Kidney tubule cell (primary cell): Measurements from ENCODE around the gene PLIN5.

Experiments used
- DNase-seq: peaks from one replicate; pipeline ENCODE4 v3.0.0-alpha.2; 2018; ENCODE audit warnings: low spot score

PLIN5 gene

DNA sequence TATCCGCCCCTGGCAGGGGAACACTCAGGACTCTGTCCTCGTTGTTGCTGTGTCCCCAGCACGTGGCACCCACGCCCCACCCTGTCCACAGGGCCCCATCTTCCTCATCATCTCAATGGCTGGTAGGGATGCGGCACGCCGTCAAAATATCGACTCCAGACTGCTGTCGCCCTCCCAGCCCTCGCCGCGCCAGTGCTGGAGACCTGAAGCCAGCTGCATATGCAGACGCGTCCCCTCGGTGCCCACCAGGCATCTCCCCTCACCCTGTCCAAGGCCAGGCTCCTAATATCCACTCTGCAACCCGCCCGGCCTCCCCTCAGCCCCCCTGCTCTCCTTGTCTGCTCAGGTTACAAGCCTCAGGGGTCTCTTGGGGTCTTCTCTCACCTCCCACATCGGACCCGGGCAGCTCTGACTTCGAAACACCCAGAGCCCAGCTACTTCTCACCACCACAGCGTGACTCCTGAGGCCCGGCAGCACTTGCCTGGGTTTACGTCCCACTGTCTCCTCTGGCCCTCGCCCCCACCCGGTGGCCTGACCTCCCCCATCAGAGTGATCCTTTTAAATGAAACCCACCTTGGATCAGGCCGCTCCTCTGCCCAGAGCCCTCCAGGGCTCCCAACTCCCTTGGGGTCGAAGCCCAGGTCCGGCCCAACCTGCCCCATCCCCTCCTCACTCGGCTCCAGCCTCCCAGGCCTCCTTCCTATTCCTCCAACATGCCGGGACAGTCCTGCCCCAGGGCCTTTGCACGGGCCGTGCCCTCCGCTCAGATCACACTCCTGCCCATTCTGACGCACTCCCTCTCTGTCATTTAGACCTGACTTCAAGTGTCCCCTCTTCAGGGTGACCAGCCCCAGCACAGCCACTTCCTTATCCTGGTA is 29.2 kb downstream of the PLIN5 start:
- DNase-seq = no peak

DNA sequence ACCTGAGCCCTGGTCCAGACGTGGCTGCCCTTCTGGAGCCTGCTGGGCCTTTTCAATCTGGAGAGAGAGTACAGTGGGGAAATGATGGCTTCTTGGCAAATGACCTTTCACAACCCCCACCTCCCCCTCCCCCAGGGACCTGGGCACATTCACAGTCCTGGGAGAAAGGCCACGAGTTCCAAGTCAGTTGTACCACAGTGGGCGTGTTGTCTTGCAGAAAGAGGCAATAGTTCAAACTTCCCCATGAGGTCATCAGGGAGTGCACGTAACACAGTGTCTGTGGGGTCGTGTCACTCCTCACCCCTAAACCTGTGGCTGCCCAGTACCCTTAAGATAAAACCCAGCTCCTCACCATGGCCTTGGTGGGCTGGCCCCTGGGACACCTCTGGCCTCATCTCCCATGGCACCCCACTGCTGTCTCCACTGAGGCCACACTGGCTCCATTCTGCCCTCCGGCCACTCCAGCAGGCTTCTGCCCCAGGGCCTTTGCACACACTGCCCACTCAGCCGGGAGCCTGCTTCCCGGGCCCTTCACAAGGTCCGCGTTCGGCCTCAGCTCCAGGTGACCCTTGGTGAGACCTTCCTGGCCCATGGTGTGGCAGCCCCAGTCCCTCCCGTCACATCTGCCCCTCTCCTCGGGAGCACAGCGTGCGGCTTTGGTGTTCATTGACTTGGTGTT is 30.0 kb downstream of the PLIN5 start:
- DNase-seq = no peak

DNA sequence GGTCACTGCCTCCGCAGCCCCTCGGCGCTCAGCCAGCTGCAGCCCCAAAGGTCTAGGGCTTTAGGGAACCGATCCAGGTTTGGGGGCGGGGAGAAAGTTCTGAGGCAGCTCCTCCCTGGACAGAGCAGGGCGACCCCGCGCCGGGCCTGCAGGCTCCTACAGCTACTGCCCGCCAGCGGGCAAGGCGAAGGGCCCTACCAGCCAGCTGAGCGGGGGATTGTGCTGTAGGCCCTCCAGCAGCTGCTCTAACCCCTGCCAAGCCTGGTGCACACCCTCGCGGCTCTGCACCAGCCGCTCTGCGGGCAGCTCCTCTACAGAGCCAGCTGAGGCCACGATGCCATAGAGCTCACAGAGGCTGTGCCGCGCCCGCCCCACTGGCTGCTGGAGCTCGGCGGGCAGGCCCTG is 30.7 kb downstream of the PLIN5 start:
- no peak for DNase-seq

DNA sequence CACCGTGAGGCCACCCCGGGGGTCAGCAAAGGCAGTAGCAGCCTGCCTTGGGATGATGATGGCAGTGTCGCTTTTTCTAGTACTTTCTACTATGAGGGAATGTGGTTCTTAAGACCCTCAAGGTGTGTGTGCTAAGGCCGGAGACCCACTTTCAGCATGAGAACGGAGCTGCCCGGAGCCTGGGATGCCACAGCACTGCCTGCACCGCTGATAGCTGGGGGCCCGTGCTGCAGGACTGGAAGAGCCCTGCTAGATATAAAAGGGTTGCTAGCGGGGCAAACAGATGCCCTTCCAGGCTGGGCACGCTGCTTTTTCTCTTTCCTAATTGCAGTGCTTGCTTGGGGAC is 31.2 kb downstream of the PLIN5 start:
- no peak for DNase-seq

DNA sequence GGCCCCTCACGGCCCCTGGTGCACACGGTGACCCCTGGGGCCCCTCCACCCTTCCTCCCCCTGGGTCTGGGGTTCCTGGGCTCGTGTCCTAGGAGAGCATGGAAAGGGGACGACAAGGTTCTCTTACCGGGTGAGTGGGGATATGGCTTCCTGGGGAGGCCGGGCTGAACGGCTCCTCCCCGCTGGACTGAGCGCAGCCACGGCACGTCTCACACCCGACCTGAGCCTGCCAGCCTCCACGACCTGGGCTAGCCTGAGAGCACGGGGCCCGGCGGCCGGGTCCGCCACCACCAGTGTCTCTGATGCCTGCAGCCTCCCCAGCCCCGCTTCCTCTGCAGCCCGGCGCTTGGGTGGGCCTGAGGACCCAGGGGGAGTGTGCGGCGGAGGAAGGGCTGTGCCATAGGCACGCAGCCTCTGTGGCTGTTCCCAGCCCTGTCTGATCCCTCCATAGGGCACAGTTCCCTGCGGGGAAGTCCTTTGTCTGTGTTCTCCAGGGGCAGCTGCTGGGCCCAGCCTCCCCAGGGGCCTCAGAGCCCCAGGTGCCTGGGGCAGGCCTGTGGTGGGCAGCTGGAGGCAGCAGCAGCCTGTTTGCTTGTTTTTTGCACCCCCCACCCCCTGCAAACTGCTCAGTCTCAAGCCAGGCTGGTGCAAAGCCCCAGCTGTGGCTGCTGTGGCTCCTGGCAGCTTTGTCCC is 31.7 kb downstream of the PLIN5 start:
- DNase-seq = no peak

DNA sequence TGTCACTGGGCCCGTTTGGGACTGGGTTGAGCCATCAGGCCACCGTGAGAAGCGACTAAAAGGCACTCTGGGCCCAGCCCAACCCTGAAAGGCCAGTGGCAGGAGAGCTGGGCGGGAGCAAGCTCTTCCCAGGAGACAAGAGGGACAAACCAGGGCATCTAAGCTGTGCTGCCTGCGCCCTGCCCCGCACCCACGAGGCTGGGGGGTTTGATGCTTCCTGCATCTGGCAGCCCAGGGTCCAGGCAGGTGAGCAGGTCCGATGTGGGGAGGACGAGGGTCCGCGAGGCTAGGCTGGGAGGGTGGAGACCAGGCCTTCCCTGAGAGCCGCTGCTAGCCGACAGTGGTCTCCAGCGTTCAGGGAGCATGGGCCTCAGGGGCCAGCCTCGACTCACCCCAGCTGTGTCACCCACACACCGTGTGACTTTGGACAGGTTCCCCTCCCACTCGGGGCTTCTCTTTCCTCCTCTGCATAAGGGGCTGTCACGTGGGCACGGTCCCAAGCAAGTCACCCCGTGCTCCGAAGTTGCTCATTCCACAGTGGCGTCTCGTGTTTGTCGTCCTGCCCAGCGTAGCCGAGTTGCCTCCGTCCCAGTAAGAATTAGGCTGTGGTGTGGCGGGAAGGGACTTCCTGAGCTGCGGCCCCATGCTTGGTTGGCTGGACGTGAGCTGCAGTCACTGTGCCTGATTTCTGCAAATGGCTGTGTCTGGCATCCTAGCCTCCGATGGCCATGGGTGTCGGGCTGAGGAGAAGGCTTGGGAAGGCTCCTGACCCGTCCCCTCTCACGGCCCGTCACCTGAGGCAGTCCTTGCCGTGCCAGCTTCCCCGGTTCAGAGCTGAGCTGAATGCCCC is 32.5 kb downstream of the PLIN5 start:
- DNase-seq = no peak

DNA sequence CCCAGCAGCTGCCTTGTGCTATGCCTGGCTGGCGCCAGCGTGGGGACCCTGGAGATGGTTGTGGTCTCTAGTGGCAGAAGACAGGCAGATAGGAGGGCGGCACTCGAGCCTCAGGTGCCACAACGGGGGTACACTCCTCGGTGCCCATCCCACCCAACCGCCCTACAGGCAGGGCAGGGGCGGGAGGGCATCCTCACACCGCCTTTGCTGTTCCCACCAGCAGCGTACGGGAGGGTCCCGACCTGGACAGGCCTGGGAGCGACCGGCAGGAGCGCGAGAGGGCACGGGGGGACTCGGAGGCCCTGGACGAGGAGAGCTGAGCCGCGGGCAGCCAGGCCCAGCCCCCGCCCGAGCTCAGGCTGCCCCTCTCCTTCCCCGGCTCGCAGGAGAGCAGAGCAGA is 33.3 kb downstream of the PLIN5 start:
- DNase-seq = no peak

DNA sequence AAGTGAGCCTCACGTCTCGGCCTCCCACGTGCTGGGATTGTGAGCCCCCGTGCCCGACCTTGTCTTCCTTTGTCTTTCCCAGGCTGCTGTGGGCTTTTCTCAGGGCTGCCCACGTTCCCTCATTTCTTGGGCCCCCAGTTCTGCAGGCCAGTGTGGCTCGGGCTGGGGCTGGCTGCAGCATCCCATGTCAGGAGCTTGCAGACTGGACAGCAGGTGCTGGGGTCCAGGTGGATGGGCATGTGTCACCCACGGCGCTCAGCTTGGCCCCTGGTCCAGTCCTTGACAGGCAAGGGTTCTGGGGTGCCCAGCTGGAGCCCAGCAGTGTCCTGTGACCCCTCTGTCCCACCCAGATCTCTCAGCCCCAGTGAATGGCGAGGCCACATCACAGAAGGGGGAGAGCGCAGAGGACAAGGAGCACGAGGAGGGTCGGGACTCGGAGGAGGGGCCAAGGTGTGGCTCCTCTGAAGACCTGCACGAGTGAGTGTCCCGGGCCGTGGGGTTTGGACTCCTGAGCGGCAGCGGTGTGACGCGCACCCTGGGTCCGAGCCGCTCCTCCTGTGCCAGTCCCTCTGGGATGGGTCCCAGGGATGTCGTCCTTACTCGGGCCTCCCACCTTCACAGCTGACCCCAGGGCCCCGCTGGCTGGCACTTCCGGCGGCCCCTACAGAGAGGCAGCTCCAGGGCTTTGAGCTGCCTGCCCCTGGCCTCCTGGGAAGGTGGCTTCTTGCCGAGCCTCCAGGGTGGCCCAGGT is 34.0 kb downstream of the PLIN5 start:
- DNase-seq = no peak

DNA sequence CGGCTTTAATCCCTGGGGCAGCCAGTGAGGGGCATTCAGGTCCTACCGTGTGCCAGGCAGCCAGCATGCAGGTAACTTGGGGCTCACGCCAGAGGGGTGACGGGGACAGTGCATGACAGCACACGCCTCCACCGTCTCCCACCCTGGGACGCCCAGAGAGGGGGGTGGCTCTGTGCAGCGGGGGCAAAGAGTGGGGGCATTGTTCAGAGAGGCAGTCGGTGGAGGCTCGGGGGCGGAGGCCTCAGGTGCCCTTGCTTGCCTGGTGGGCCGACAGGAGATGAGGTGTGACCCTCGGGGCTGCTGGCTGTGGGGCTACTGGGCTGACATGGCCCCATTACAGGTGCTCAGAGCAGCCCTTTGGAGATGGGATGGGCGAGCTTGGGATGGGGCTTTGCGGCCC is 35.2 kb downstream of the PLIN5 start:
- no peak for DNase-seq

DNA sequence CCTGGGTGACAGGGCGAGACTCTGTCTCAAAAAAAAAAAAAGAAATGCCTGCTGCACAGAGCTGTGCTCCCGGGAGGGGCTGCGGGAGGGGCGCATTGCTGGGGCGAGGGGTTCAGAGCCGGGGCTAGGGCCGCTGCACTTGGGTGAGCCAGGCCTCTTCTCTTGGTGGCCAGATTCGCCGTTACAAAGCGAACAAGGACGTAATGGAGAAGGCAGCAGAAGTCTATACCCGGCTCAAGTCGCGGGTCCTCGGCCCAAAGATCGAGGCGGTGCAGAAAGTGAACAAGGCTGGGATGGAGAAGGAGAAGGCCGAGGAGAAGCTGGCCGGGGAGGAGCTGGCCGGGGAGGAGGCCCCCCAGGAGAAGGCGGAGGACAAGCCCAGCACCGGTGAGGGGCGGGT is 35.7 kb downstream of the PLIN5 start:
- DNase-seq = no peak

DNA sequence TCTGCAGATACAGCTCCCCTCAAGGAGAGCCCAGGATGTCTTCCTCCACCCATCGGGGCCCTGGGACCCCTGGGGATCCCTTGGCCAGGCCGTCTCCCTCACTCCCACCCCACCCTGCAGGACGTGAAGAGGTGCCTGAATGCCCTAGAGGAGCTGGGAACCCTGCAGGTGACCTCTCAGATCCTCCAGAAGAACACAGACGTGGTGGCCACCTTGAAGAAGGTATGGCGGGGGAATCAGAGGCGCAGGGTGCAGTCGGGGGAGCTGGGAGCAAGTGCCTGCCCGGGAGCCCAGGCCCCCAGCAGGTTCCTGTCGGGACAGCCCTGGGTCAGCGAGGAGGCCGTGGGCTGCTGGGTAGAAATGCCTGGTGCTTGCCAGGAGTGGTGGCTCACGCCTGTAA is 36.3 kb downstream of the PLIN5 start:
- no peak for DNase-seq

DNA sequence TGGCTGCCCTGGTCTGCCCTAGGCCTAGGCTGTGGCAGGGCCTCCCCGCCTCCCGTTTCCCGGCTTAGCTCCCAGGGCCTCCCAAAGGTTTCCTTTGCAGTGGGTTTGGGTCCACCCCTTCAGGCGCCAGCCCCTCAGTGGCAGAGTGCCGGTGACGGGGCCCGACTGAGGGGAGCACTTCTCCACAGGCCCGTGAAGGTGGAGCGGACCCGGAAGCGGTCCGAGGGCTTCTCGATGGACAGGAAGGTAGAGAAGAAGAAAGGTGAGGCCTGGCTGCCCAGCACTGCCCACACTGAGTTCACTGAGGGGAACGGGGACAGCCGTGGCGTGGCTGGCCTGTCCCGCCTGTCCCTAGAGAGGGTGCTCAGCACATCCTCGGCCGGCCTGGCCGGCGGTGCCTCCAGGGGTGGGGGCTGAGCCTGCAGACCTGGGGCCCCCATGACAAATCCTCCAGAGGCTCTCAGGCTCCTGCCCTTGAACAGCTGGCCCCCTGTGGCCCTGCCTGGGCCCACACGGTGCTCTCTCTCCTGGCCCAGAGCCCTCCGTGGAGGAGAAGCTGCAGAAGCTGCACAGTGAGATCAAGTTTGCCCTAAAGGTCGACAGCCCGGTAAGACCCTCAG is 37.1 kb downstream of the PLIN5 start:
- no peak for DNase-seq

DNA sequence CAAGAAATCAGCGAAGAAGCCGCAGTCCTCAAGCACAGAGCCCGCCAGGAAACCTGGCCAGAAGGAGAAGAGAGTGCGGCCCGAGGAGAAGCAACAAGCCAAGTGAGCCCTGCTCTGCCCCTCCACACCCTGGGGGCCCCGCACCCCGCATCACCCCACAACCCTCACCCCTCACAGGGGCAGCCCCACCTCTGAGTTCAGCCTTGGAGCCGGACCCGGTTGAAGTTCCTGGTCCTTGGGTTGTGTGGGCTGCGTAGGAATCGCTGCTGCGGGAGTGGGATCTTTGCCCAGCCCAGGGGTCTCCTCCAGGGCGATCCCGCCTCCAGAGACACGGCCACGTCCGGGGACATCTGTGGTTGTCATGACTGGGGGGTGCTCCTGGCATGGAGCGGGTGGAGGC is 38.7 kb downstream of the PLIN5 start:
- DNase-seq = no peak

DNA sequence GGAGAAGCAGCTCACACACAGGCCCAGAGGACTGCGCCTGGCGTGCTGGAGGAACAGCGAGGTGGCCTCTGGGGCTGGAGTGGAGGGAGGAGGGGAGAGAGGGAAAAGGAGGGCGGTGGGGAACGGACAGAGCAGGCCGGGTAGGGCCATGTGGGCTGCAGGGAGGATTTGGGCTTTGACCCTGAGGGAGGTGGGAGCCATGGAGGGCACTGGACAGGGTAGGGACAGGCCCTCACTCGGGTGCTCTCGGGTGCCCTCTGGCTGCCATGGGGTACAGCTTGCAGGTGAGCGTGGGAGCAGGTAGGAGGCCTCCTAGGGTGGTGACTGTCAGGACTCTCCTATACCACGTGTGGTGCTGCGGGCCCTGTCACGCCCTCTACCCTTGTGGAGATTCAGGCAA is 39.6 kb downstream of the PLIN5 start:
- DNase-seq = no peak

DNA sequence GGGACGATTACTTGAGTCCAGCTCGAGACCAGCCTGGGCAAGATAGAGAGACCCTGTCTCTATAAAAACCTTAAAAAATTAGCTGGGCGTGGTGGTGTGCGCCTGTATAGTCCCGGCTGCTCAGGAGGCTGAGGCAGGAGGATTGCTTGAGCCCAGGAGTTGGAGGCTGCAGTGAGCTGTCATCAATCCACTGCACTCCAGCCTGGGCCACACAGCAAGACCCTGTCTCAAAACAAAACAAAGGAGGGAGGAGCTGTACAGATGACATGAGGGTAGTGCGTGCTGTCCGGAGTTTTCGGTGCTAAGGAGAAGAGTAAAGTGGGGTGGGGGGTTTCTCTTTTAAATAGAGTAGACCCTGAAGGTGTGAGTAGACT is 40.3 kb downstream of the PLIN5 start:
- no peak for DNase-seq

DNA sequence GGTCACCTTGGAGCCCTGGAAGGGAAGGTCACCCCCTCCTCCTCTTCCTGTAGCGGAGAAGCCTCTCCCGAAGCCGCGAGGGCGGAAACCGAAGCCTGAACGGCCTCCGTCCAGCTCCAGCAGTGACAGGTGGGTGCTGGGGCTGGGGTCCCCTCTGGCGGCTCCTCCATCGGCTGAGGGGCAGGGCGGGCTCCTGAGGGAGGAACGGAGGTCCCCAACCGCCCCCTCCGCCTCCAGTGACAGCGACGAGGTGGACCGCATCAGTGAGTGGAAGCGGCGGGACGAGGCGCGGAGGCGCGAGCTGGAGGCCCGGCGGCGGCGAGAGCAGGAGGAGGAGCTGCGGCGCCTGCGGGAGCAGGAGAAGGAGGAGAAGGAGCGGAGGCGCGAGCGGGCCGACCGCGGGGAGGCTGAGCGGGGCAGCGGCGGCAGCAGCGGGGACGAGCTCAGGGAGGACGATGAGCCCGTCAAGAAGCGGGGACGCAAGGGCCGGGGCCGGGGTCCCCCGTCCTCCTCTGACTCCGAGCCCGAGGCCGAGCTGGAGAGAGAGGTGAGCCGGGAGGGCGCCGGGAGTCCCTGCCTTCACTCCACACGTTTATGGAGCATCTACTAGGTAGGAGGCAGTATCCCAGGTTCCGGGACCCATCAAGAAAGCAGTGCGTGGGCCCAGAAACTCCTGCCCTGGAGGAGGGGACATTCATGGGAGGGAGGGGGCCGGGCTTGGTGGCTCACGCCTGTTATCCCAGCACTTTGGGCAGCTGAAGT is 40.9 kb downstream of the PLIN5 start:
- DNase-seq = no peak

DNA sequence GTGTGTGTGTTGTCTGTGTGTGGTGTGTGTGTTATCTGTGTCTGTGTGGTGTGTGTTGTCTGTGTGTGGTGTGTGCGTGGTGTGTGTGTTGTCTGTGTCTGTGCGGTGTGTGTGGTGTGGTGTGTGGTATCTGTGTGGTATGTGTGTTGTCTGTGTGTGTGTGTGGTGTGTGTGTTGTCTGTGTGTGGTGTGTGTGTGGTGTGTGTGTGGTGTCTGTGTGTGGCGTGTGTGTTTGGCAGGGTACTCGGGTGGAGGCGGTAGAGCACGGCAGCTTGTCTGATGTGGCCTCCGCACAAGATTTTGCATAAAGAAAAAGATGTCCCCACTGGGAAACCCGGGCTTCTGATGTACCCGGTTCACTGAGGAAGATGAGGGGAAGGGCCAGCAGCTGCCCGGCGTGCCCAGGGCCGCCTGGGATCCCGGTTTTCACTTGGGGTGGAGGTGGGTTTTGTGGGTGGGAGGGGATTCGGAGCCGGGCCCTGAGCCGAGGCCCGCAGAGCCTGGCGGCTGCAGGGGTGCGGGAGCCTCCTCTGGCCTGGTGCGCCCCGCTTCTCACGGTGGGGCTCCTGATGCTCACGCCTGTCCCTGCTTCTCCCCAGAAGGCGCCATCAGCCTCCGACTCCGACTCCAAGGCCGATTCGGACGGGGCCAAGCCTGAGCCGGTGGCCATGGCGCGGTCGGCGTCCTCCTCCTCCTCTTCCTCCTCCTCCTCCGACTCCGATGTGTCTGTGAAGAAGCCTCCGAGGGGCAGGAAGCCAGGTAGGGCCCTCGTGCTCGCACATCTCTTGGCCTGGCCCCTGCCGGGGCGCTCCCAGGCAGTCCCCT is 41.7 kb downstream of the PLIN5 start:
- DNase-seq = no peak

DNA sequence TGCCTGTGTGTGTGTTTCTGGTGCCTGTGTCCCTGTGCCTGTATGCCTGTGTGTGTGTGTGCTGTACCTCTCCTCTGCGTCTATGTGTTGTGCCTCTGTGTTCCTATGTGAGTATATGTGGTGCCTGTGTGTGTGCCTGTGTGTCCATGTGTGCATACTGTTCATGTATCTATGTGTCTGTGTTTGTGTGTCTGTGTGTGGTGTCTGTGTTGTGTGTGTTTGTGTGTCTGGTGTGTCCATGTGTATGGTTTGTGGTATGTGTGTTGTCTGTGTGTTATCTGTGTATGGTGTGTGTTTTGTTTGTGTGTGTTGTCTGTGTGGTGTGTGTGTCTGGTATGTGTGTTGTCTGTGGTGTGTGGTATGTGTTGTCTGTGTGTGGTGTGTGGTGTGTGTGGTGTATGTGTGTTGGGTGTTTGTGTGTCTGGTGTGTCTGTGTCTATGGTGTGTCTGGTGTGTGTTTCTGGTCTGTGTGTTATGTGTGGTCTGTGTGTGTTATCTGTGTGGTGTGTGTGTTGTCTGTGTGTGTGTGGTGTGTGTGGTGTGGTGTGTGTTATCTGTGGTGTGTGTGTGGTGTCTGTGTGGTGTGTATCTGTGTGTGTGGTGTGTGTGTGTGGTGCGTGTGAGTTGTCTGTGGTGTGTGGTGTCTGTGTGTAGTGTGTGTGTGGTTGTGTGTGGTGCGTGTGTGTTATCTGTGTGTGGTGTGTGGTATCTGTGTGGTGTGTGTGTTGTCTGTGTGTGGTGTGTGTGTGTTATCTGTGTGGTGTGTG is 42.5 kb downstream of the PLIN5 start:
- no peak for DNase-seq

DNA sequence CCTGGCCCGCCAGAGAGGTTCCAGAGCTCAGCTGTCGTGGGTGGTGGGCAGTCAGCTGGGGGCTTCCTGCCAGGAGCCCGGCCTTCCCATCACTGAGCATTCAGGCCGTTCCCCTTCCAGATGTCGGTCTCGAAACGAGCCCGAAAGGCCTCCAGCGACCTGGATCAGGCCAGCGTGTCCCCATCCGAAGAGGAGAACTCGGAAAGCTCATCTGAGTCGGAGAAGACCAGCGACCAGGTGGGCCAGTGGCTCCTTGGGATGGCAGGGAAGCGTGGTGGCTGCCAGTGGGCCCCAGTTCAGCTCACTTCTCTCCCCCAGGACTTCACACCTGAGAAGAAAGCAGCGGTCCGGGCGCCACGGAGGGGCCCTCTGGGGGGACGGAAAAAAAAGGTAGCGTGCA is 43.6 kb downstream of the PLIN5 start:
- DNase-seq = no peak
